ENCODE results near the gene GGACT.

The GGACT gene

DNA sequence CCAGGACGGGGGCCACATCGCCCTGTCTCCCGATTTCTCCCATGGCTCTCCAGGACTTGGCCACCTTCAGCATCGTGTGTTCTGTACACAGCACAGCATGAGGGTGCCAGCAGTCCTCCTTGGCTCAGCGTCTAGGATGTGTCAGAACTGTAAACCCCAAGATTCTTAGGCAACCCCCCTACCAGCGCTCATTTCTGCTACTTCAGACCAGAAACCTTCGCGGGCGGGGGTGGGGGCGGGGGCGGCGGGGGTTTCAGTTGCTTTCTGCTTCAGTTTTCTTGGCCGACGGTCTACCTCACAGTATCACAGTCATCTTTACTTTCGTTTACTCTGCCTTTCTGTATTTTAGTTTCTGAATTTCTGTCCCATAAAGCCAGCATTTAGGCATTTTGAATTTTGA, 82.4 kb downstream of the GGACT start:
- H3K4me3 ChIP-seq (ENCODE audit: low read depth, low read length): no peak overlapping the region
- no peak for DNase-seq (ENCODE audit: low read depth, low spot score)
- POLR2A ChIA-PET: no interaction called here
- TF ChIP-seq, protein P1, sequence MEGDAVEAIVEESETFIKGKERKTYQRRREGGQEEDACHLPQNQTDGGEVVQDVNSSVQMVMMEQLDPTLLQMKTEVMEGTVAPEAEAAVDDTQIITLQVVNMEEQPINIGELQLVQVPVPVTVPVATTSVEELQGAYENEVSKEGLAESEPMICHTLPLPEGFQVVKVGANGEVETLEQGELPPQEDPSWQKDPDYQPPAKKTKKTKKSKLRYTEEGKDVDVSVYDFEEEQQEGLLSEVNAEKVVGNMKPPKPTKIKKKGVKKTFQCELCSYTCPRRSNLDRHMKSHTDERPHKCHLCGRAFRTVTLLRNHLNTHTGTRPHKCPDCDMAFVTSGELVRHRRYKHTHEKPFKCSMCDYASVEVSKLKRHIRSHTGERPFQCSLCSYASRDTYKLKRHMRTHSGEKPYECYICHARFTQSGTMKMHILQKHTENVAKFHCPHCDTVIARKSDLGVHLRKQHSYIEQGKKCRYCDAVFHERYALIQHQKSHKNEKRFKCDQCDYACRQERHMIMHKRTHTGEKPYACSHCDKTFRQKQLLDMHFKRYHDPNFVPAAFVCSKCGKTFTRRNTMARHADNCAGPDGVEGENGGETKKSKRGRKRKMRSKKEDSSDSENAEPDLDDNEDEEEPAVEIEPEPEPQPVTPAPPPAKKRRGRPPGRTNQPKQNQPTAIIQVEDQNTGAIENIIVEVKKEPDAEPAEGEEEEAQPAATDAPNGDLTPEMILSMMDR (IDR thresholded peaks at IDR 0.05; ENCODE audit: insufficient read depth, low read length, missing control alignments): no peak
- CTCF ChIA-PET: interaction anchor here (1.2 kb wide), 1 partner anchor 9 kb away, joined by 3 read pairs; no protein-coding TSS in a partner anchor

DNA sequence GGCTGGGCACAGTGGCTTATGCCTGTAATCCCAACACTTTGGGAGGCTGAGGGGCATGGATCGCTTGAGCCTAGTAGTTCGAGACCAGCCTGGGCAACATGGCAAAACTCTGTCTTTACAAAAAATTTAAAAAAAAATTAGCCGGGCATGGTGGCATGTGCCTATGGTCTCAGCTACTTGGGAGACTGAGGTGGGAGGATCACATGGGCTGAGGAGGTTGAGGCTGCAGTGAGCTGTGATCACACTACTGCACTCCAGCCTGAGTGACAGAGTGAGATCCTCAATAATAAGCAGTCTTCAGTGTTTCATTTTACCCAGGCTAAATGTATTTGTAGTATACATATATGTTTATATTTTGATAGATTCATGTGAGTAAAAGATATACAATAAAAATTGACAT, 85.0 kb downstream of the GGACT start:
- TF ChIP-seq, protein P1 (IDR thresholded peaks at IDR 0.05; ENCODE audit: insufficient read depth, low read length, missing control alignments): no peak
- DNase-seq (ENCODE audit: low read depth, low spot score): no peak
- no peak overlapping the region for H3K4me3 ChIP-seq (ENCODE audit: low read depth, low read length)
- POLR2A ChIA-PET: no interaction called here
- CTCF ChIA-PET: no interaction called here

DNA sequence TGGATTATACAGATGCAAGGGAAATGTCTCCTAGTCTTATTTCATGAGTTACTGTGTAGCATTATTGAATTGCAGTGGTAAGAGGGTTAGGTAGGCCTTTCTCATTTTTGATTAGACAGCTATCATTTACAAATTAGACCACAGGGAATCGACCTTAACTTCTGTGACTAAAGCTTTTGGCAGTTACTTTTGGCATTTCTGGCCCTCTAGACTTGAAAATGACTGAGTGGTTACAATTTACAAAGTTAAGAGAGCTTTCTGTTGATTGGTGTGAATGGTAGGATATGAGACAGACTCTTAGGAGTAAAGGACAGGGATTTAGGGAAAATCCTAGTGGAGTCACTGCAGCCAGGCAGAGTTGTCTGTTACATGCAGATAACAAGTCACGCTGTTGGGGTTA, 86.1 kb downstream of the GGACT start:
- no peak for DNase-seq (ENCODE audit: low read depth, low spot score)
- ChIA-PET CTCF (interaction anchor here (1.0 kb wide), 3 partner anchors 11 to 847 kb away, joined by 3 read pairs; no protein-coding TSS in a partner anchor), POLR2A (no interaction called here)
- no peak overlapping the region for H3K4me3 ChIP-seq (ENCODE audit: low read depth, low read length)
- TF ChIP-seq, protein P1 (IDR thresholded peaks at IDR 0.05; ENCODE audit: insufficient read depth, low read length, missing control alignments): no peak

DNA sequence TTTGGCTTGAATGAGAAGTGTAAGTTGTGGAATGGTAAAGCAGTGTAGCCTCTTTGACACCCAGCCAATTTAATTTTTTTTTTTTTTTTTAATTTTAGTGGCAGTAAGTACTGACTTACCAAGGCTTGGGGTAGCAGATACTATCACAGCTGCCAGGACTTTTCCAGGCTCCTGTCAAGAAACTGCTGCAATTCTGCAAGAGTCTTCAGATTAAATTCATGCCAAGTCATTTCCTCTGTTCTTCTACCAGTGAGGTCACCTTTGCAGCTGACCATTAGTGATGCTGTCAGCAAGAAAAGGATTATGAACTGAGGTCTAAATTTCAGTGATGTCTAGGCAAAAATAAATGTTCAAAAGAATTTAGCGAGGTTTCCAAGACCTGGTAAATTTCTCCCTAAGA, 91.2 kb downstream of the GGACT start:
- DNase-seq (ENCODE audit: low read depth, low spot score): no peak
- TF ChIP-seq, protein P1 (IDR thresholded peaks at IDR 0.05; ENCODE audit: insufficient read depth, low read length, missing control alignments): no peak
- ChIA-PET CTCF (interaction anchor here (1.2 to 2.4 kb wide), 2 partner anchors 16 to 18 kb away, joined by 5 to 6 read pairs; no protein-coding TSS in a partner anchor), POLR2A (no interaction called here)
- no peak overlapping the region for H3K4me3 ChIP-seq (ENCODE audit: low read depth, low read length)

DNA sequence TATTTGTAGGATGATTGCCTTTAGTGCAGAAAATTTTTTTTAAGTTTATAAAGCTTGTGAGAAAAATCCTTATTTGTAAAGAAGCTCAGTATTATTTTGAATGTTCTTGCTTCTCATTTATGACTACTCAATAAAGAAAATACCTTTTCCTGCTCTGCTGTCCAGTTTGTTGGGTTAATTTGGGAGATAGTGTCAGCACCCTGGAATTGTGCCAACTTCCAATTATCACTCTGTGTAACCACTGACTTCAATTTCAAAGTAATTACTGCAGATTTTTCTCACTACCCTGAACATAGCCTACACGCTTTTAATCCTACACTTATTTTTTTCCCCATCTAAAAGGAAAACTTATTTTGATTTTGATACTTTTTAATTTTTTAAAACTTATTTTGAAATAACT, 93.1 kb downstream of the GGACT start:
- CTCF ChIA-PET: interaction anchor here (1.0 kb wide), 1 partner anchor 15 kb away, joined by 3 read pairs; no protein-coding TSS in a partner anchor
- POLR2A ChIA-PET: no interaction called here
- TF ChIP-seq, protein P1 (IDR thresholded peaks at IDR 0.05; ENCODE audit: insufficient read depth, low read length, missing control alignments): no peak
- DNase-seq (ENCODE audit: low read depth, low spot score): no peak
- no peak overlapping the region for H3K4me3 ChIP-seq (ENCODE audit: low read depth, low read length)

DNA sequence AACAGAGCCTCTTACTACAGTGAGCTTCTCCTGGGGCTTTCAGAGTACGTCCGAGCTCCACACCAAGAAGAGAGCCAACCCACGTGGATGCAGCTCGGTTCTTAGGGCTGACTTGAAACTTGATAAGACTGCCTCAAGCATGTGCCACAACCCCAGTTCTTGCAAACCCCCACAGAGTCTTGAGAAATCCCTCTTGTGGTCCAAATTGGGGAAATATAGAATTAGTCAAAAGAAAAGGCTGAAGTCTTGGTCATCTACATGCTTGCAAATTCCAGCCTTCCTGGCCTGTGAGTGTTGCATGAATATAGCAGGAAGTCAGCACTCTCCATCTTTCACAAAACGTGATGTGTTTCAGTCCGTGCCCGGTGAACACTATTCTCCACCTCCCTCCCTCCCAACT, 95.2 kb downstream of the GGACT start:
- POLR2A ChIA-PET: no interaction called here
- no peak for DNase-seq (ENCODE audit: low read depth, low spot score)
- CTCF ChIA-PET: no interaction called here
- no peak overlapping the region for H3K4me3 ChIP-seq (ENCODE audit: low read depth, low read length)
- TF ChIP-seq, protein P1 (IDR thresholded peaks at IDR 0.05; ENCODE audit: insufficient read depth, low read length, missing control alignments): no peak

Measured in AG04449 (cell line).